Stimulated activated naive CD8-positive, alpha-beta T cell treated with anti-CD3 and anti-CD28 coated beads, Interleukin-15, Interleukin-2, amounts not matched to agents 100 ng/mL and 50 ng/mL, for 24 hours (primary cell): ENCODE results near the gene UBE2L6.
"Not testable (repeated sequence)": the region's sequence is repeated elsewhere in the genome, so short reads cannot be mapped to it uniquely, and the experiment has no call there.

Experiments used
- H3K27ac Mint-ChIP-seq: one replicate; pipeline ENCODE4 v1.8.0; 2021; ENCODE audit warnings: mild to moderate bottlenecking, mixed read lengths
- H3K27me3 Mint-ChIP-seq: one replicate; pipeline ENCODE4 v1.8.0; 2021; ENCODE audit warnings: mixed read lengths
- H3K36me3 Mint-ChIP-seq: one replicate; pipeline ENCODE4 v1.8.0; 2021; ENCODE audit warnings: low read depth, mixed read lengths
- H3K4me1 Mint-ChIP-seq: one replicate; pipeline ENCODE4 v1.8.0; 2021; ENCODE audit warnings: low read depth, mixed read lengths
- H3K4me3 Mint-ChIP-seq: one replicate; pipeline ENCODE4 v1.8.0; 2021; ENCODE audit warnings: mild to moderate bottlenecking, mixed read lengths
- H3K9me3 Mint-ChIP-seq: one replicate; pipeline ENCODE4 v1.8.0; 2021; ENCODE audit warnings: mixed read lengths

Gene UBE2L6

GRCh38 chr11:57547854-57548377 lies 19.6 kb downstream of the UBE2L6 start:
- Mint-ChIP-seq H3K4me3 (no peak overlapping the region), H3K27ac (peak overlapping the region; percentile 75), H3K9me3 (no peaks in the 10 kb centered on the region), H3K36me3 (peaks cover 37% of the 10 kb centered on the region), H3K27me3 (no peaks in the 10 kb centered on the region), H3K4me1 (peaks cover 17% of the 10 kb centered on the region)

DNA sequence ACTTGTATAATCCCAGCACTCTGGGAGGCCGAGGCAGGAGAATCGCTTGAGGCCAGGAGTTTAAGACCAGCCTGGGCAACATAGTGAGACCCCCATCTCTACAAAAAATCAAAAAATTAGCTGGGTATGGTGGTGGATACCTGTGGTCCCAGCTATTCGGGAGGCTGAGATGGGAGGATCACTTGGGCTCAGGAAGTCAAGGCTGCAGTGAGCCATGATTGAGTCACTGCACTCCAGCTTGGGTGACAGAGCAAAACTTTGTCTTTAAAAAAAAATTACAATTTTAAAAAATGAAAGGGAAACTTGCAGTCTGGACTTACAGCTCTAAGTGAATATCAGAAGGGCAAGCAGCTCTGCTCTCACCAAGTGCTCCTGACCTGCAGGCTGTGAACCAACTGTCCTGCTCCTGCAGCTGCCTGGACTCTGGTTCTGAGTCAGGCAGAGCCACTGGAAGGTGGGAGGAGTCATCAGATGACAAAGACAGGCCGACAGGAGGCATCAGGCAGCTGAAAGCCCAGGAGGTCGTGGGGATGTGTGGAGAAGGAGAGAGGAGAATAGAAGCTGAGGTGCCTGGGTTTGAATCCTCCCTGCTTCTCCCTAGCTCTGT lies 20.5 kb downstream of the UBE2L6 start:
- Mint-ChIP-seq H3K4me3 (no peak overlapping the region), H3K4me1 (peaks cover 17% of the 10 kb centered on the region), H3K9me3 (no peaks in the 10 kb centered on the region), H3K27me3 (no peaks in the 10 kb centered on the region), H3K36me3 (peaks cover 27% of the 10 kb centered on the region), H3K27ac (peak overlapping the region; percentile 75)

DNA sequence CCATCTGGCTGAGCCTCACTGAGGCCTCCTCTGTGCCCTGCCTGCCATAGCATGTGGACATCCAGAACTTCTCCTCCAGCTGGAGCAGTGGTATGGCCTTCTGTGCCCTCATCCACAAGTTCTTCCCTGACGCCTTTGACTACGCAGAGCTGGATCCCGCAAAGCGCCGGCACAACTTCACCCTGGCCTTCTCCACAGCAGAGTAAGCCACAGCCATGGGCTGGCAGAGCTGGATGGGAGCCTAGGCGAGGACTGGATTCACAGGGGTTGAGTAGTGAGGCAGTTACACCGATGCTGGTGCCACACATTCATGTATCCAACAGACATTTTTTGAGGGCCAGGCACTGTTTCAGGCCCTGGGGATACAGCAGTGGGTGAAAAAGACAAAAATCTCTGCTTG lies 21.0 kb downstream of the UBE2L6 start:
- H3K9me3 Mint-ChIP-seq: no peaks in the 10 kb centered on the region
- peaks cover 17% of the 10 kb centered on the region for H3K4me1 Mint-ChIP-seq
- peaks cover 22% of the 10 kb centered on the region for H3K36me3 Mint-ChIP-seq
- H3K27me3 Mint-ChIP-seq: no peaks in the 10 kb centered on the region
- H3K27ac Mint-ChIP-seq: no peak overlapping the region
- H3K4me3 Mint-ChIP-seq: no peak overlapping the region

- Mint-ChIP-seq H3K9me3 (no peaks in the 10 kb centered on the region), H3K4me3 (no peak overlapping the region), H3K36me3 (peaks cover 21% of the 10 kb centered on the region), H3K27ac (no peak overlapping the region), H3K27me3 (no peaks in the 10 kb centered on the region), H3K4me1 (peaks cover 17% of the 10 kb centered on the region)
Measured at GRCh38 chr11:57545883-57546282, 21.6 kb downstream of the UBE2L6 start.

GRCh38 chr11:57544566-57544965 lies 22.9 kb downstream of the UBE2L6 start:
- Mint-ChIP-seq H3K4me1 (peaks cover 17% of the 10 kb centered on the region), H3K36me3 (peaks cover 18% of the 10 kb centered on the region), H3K27ac (no peak overlapping the region)

DNA sequence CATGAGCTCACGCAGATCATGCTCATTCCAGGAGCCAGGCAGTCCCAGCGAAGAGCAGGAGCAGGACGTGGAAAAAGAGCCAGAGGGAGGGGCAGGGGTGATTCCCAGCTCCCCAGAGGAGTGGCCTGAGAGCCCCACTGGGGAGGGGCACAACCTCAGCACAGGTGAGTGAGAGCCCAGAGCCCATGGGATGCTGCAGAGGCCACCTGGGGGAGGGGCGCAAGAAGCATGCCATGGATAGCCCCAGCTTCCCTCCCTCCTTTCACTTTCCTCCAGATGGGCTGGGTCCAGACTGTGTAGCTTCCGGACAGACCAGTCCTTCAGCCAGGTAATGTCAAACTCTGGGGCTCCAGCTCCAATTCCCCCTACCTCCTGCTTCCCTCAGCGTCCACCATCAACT lies 23.9 kb downstream of the UBE2L6 start:
- Mint-ChIP-seq H3K9me3 (no peaks in the 10 kb centered on the region), H3K4me1 (peaks cover 15% of the 10 kb centered on the region), H3K27ac (no peak overlapping the region), H3K27me3 (no peaks in the 10 kb centered on the region), H3K36me3 (peaks cover 15% of the 10 kb centered on the region), H3K4me3 (no peak overlapping the region)

More at GRCh38 chr11:57544566-57544965, 22.9 kb downstream of the UBE2L6 start:
- H3K27me3 Mint-ChIP-seq: no peaks in the 10 kb centered on the region
- no peaks in the 10 kb centered on the region for H3K9me3 Mint-ChIP-seq
- no peak overlapping the region for H3K4me3 Mint-ChIP-seq

GRCh38 chr11:57542582-57542981 lies 24.9 kb downstream of the UBE2L6 start:
- Mint-ChIP-seq H3K27me3 (no peaks in the 10 kb centered on the region), H3K27ac (no peak overlapping the region), H3K4me3 (no peak overlapping the region), H3K9me3 (no peaks in the 10 kb centered on the region), H3K36me3 (peaks cover 9% of the 10 kb centered on the region), H3K4me1 (peaks cover 7% of the 10 kb centered on the region)

GRCh38 chr11:57541169-57541568 lies 26.3 kb downstream of the UBE2L6 start:
- no peak overlapping the region for H3K27ac Mint-ChIP-seq
- no peak overlapping the region for H3K4me3 Mint-ChIP-seq
- H3K9me3 Mint-ChIP-seq: no peaks in the 10 kb centered on the region
- H3K27me3 Mint-ChIP-seq: no peaks in the 10 kb centered on the region
- H3K36me3 Mint-ChIP-seq: peaks cover 5% of the 10 kb centered on the region
- H3K4me1 Mint-ChIP-seq: no peaks in the 10 kb centered on the region

GRCh38 chr11:57539342-57539741 lies 28.1 kb downstream of the UBE2L6 start:
- no peaks in the 10 kb centered on the region for H3K9me3 Mint-ChIP-seq
- no peaks in the 10 kb centered on the region for H3K4me1 Mint-ChIP-seq
- H3K27me3 Mint-ChIP-seq: no peaks in the 10 kb centered on the region
- H3K4me3 Mint-ChIP-seq: no peak overlapping the region
- H3K36me3 Mint-ChIP-seq: peaks cover 5% of the 10 kb centered on the region
- no peak overlapping the region for H3K27ac Mint-ChIP-seq

DNA sequence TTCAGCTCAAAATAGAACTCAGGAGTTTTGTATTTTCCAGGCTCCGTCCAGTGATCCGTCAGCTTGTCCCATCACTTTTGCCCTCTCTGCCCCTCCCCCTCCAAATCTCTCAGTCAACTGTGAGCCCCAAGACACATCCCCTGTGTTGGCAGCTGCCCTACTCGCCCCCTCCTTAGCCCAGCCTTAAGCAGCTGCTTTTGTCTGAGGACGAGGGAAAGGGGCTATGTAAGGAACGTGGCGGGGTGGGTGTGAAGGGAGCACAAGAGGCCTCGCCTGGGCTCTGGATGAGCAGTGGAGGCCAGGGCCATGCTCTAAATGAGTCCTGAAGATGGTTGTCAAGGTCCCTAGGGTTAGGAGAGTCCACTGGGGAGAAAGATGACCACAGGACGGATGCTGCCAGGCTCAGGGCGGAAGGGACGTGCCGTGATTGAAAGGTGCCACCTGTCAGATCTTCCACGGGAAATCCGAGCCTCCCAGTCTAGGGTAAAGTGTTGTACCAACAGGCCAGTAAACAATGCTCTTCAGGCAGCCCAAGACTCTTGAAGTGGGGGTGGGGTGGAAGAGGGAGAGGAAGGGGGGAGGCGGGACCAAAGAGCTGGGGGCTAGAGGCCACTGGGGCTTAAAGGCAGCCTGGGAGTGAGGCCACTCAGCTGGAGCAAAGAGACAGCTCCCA lies 30.4 kb downstream of the UBE2L6 start, which contains the start of gene SMTNL1:
SMTNL1 (plus strand) TSS at position 649 of the 673 bp plus-strand sequence. CDS start 5,048 bp downstream, outside the sequence.
- peaks cover under 1% of the 10 kb centered on the region for H3K4me1 Mint-ChIP-seq
- H3K36me3 Mint-ChIP-seq: peaks cover 5% of the 10 kb centered on the region
- no peak within 1 kb of the TSS for H3K27ac Mint-ChIP-seq
- H3K27me3 Mint-ChIP-seq: no peaks in the 10 kb centered on the region
- H3K4me3 Mint-ChIP-seq: no peak within 1 kb of the TSS
- no peaks in the 10 kb centered on the region for H3K9me3 Mint-ChIP-seq

DNA sequence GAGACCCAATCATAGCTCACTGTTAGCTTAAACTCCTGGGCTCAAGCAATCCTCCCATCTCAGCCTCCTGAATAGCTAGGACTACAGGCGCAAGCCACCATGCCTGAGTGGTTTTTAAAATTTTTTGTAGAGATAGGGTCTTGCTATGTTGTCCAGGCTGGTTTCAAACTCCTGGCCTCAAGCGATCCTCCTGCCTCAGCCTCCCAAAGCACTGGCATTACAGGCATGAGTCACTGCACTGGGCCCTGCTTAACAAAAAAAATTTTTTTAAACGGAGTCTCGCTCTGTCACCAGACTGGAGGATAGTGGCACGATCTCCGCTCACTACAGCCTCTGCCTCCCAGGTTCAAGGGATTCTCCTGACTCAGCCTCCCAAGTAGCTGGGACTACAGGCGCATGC lies 33.0 kb downstream of the UBE2L6 start:
- H3K27me3 Mint-ChIP-seq, H3K27ac Mint-ChIP-seq, H3K9me3 Mint-ChIP-seq, H3K36me3 Mint-ChIP-seq, H3K4me3 Mint-ChIP-seq: not testable (repeated sequence)
- peaks cover 20% of the 10 kb centered on the region for H3K4me1 Mint-ChIP-seq

GRCh38 chr11:57530596-57531507 lies 36.6 kb downstream of the UBE2L6 start, which contains the start of gene TIMM10:
TSS of gene TIMM10 (minus strand) at chr11:57530754. CDS start at chr11:57530189, 565 bp downstream.
- Mint-ChIP-seq H3K9me3 (no peaks in the 10 kb centered on the region), H3K27ac (peak within 1 kb of the TSS; percentile 84), H3K27me3 (no peaks in the 10 kb centered on the region), H3K4me1 (peaks cover 39% of the 10 kb centered on the region), H3K4me3 (peak within 1 kb of the TSS; percentile 91), H3K36me3 (peaks cover 26% of the 10 kb centered on the region)

GRCh38 chr11:57530215-57530595 lies 37.3 kb downstream of the UBE2L6 start:
- Mint-ChIP-seq H3K27ac (peak overlapping the region; percentile 84), H3K9me3 (no peaks in the 10 kb centered on the region), H3K27me3 (no peaks in the 10 kb centered on the region), H3K36me3 (peaks cover 28% of the 10 kb centered on the region), H3K4me1 (peaks cover 39% of the 10 kb centered on the region), H3K4me3 (peak overlapping the region; percentile 91)

GRCh38 chr11:57529012-57529411 lies 38.5 kb downstream of the UBE2L6 start:
- H3K4me3 Mint-ChIP-seq: peak overlapping the region; percentile 32

More at GRCh38 chr11:57529012-57529411, 38.5 kb downstream of the UBE2L6 start:
- peak overlapping the region; percentile 28 for H3K27ac Mint-ChIP-seq
- no peaks in the 10 kb centered on the region for H3K27me3 Mint-ChIP-seq
- no peaks in the 10 kb centered on the region for H3K9me3 Mint-ChIP-seq
- peaks cover 39% of the 10 kb centered on the region for H3K4me1 Mint-ChIP-seq
- peaks cover 33% of the 10 kb centered on the region for H3K36me3 Mint-ChIP-seq
